Retinal pigment epithelial cell (primary cell): ENCODE measurements around the gene PIP5KL1.

ENCODE experiments used
- DNase-seq: peaks from one replicate; pipeline ENCODE4 v3.0.0-alpha.2; 2010; ENCODE audit warnings: low read depth
- H3K4me3 ChIP-seq: 2 replicates; pipeline ENCODE4 v1.5.1; 2011; ENCODE audit warnings: mild to moderate bottlenecking, low read length, control low read depth, moderate library complexity
- TF ChIP-seq, protein P1 (sequence below): conservative IDR thresholded peaks from 2 replicates; pipeline ENCODE4 v1.5.1; 2011; ENCODE audit warnings: low read depth, low read length, control low read depth, inconsistent platforms

Gene PIP5KL1

DNA sequence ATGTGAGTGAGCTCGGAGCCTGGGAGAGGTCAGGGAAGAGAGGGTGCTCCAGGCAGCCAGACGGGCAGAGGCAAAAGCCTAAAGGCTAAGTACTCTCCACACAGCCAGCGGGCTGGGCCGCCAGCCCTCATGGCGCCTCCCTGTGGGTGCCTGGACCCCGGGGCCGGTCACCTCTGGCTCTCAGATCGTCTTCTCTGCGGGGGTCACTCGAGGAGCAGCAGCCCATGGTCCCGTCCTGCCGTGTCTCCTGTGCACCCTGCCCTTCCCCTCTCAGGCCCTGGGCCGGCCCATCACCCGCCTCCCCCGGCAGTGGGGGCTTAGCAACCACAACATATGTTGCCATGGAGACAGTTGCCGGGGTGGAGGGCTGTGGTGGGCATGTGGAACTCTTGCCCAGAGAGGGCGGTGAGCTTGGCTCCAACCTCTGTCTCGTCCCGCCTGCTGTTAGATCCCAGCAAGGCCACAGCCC, 57.3 kb downstream of the PIP5KL1 start:
- DNase-seq, result no peak
- no peak overlapping the region for H3K4me3 ChIP-seq
- TF ChIP-seq, protein P1, sequence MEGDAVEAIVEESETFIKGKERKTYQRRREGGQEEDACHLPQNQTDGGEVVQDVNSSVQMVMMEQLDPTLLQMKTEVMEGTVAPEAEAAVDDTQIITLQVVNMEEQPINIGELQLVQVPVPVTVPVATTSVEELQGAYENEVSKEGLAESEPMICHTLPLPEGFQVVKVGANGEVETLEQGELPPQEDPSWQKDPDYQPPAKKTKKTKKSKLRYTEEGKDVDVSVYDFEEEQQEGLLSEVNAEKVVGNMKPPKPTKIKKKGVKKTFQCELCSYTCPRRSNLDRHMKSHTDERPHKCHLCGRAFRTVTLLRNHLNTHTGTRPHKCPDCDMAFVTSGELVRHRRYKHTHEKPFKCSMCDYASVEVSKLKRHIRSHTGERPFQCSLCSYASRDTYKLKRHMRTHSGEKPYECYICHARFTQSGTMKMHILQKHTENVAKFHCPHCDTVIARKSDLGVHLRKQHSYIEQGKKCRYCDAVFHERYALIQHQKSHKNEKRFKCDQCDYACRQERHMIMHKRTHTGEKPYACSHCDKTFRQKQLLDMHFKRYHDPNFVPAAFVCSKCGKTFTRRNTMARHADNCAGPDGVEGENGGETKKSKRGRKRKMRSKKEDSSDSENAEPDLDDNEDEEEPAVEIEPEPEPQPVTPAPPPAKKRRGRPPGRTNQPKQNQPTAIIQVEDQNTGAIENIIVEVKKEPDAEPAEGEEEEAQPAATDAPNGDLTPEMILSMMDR, result no peak

GRCh38 chr9:127872369-127873222, 58.0 kb downstream of the PIP5KL1 start:
- no peak for DNase-seq
- no peak overlapping the region for H3K4me3 ChIP-seq

GRCh38 chr9:127871531-127871930, 59.0 kb downstream of the PIP5KL1 start:
- TF ChIP-seq, protein P1, result no peak
- no peak for DNase-seq
- H3K4me3 ChIP-seq, result no peak overlapping the region

More at GRCh38 chr9:127872369-127873222, 58.0 kb downstream of the PIP5KL1 start:
- TF ChIP-seq, protein P1, result no peak

GRCh38 chr9:127870887-127871286, 59.7 kb downstream of the PIP5KL1 start:
- H3K4me3 ChIP-seq, result no peak overlapping the region
- no peak for DNase-seq
- TF ChIP-seq, protein P1, result no peak
